BJ (cell line): ENCODE measurements around the gene ZNF91. TPM values are rescaled to one million over a fixed set of nuclear protein-coding genes. Genes with fewer than 3 reads are reported as not detected.

Experiments used
- CTCF ChIA-PET: fragments of 350-600 bp; formaldehyde crosslinking; extraction: SDS; loops from one replicate; lab custom pipeline; 2021; ENCODE audit warnings: antibody characterized with exemption, inconsistent platforms; lab: Yijun Ruan, JAX
- POLR2A ChIA-PET: fragments of 300-600 bp; sonication (Branson Sonifier 250); formaldehyde crosslinking; extraction: SDS; loops from one replicate; lab custom pipeline; 2021; ENCODE audit warnings: antibody characterized with exemption; lab: Charles Lee
- DNase-seq: peaks from one replicate; pipeline ENCODE4 v3.0.0-alpha.2; 2011; ENCODE audit warnings: low read depth
- H3K27me3 ChIP-seq: 2 replicates; pipeline ENCODE4 v1.6.0; 2011; ENCODE audit warnings: low read length; ENCODE audit not compliant: control insufficient read depth, insufficient read depth
- H3K36me3 ChIP-seq: 2 replicates; pipeline ENCODE4 v1.5.1; 2011; ENCODE audit warnings: low read length; ENCODE audit not compliant: control insufficient read depth, insufficient read depth
- H3K4me3 ChIP-seq: 2 replicates; pipeline ENCODE4 v1.5.1; 2011; ENCODE audit warnings: low read depth, mild to moderate bottlenecking, control low read depth, low read length
- polyA plus RNA-seq: library from polyadenylated mRNA; depleted of rRNA; stranded (reverse); fragments of >200 nt; gene quantifications from 2 replicates; pipeline ENCODE4 v1.2.3, GENCODE V29; 2011
- TF ChIP-seq, protein P1 (sequence below): IDR thresholded peaks from 2 replicates; pipeline ENCODE4 v1.5.1; 2011; ENCODE audit warnings: low read depth, mild to moderate bottlenecking, control low read depth, inconsistent platforms, low read length, moderate library complexity; ENCODE audit not compliant: insufficient read depth

The ZNF91 gene
- polyA plus RNA-seq, 1 experiment, result 8.3 TPM

DNA sequence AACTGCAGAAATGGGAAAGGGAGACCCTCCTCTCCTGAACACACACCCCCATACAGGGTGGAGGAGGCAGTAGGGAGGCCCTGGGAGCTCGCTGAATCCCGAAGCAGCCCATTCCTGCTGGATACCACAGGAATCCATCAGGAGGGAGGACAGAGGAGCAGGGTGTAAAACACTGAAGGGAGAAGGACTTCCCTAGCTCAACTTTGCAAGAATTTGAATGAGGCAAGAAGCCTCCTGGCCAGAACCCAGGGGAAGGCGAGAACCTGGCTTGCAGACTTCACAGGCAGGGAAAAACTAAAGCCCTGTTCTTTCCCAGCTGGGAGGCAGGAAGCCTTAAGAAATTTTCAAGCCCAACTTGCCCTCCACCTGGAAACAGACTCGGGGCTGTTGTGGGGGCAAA lies 43.5 kb downstream of the ZNF91 start:
- Histone ChIP-seq H3K36me3 (no peaks in the 10 kb centered on the region; the same call in 1 of the 2 replicates), H3K27me3 (no peaks in the 10 kb centered on the region), H3K4me3 (no peak overlapping the region)
- no peak for DNase-seq
- ChIA-PET CTCF (no interaction called here), POLR2A (no interaction called here)
- TF ChIP-seq, protein P1, sequence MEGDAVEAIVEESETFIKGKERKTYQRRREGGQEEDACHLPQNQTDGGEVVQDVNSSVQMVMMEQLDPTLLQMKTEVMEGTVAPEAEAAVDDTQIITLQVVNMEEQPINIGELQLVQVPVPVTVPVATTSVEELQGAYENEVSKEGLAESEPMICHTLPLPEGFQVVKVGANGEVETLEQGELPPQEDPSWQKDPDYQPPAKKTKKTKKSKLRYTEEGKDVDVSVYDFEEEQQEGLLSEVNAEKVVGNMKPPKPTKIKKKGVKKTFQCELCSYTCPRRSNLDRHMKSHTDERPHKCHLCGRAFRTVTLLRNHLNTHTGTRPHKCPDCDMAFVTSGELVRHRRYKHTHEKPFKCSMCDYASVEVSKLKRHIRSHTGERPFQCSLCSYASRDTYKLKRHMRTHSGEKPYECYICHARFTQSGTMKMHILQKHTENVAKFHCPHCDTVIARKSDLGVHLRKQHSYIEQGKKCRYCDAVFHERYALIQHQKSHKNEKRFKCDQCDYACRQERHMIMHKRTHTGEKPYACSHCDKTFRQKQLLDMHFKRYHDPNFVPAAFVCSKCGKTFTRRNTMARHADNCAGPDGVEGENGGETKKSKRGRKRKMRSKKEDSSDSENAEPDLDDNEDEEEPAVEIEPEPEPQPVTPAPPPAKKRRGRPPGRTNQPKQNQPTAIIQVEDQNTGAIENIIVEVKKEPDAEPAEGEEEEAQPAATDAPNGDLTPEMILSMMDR, result no peak

DNA sequence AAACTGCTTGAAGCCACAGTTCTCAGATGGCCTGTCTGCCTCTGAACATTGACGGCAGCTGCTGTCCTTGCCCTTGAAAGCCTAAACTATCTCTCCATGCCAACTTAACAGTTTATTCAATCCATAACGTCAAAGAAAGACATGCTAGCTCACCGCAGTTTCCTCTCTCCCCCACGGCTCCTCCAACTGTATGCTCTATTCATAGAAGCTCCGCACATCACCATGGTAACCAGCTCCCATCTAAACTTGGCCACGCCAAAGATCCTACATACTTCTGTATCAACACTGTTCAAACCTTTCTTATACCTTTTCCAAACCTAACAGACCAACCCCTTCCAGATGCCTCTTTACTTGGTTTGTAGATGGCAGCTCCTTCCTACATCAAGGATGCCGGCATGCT lies 48.6 kb downstream of the ZNF91 start:
- TF ChIP-seq, protein P1, result no peak
- ChIA-PET CTCF (no interaction called here), POLR2A (no interaction called here)
- Histone ChIP-seq H3K27me3 (no peaks in the 10 kb centered on the region), H3K36me3 (no peaks in the 10 kb centered on the region; the same call in 1 of the 2 replicates), H3K4me3 (no peak overlapping the region)
- no peak for DNase-seq

DNA sequence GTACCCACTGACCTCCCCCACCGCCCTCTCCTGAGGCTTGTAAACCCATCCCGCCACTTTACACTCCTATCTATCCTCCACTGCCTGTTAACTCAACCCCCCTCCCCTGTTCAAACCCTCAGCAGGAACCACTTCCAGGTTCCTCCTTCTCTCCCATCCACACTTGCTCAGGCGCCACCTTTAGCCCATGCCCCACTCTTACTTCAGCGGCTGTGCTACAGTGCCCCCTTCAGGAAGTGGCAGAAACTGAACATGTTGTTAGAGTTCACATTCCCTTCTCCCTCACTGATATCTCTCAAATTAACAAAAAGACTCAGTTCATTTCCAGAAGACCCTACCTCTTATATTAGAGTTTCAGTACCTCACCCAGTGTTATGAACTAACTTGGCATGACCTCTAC lies 49.4 kb downstream of the ZNF91 start:
- no peaks in the 10 kb centered on the region; the same call in 1 of the 2 replicates for H3K36me3 ChIP-seq
- DNase-seq, result no peak
- POLR2A ChIA-PET, result no interaction called here
- no peak overlapping the region for H3K4me3 ChIP-seq
- H3K27me3 ChIP-seq, result no peaks in the 10 kb centered on the region
- CTCF ChIA-PET, result no interaction called here
- TF ChIP-seq, protein P1, result no peak

DNA sequence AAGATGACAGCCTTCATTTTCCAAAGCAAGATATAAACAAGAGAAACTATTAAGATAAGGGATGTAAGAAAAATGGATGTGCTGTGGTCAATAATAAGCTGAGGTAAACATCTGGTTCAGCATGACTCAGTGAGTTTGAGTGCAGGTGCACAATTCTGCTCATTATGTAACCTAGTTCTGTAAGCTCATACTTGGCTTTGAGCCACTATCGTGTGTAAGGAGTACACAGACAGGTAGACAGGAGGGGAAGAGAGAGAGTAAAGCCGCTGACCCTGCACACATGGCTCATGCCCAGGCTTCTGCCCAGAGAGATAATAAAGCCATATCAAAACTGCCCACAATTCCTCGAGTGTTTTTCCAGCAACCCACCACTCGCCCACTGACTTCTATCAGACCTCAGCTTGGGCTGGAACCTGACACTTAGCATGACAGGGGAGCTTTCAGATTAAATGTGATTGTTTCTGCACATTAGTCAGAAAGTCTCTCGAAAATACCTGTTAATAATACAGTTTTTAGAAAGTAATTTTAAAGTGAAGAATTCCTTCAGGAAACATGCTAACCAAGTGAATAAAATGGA lies 51.7 kb downstream of the ZNF91 start:
- no peaks in the 10 kb centered on the region for H3K27me3 ChIP-seq
- TF ChIP-seq, protein P1, result no peak
- DNase-seq, result no peak

DNA sequence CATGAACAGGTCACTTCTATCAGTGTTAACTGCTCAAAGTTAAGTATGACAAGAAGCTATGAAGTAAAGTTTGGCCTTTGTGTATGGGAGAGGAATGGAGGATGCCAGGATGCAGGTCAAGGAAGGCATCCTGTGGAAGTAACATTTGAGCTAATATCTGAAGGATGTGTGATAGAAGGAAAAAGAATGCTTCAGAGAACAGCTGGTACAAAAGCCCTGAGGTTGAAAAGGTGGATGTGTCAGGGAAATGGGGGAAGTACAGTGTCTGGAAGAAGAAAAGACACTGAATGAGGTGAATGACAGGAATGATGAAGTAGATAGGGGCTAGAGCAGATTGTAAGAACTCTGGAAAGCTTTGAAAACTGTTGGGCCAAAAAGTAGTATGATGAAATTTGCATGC lies 67.1 kb downstream of the ZNF91 start:
- TF ChIP-seq, protein P1, result no peak
- DNase-seq, result no peak
- POLR2A ChIA-PET, result no interaction called here
- CTCF ChIA-PET, result no interaction called here
- Histone ChIP-seq H3K27me3 (no peaks in the 10 kb centered on the region), H3K36me3 (peaks cover 1% of the 10 kb centered on the region; the same call in 1 of the 2 replicates), H3K4me3 (no peak overlapping the region)

More for the DNA sequence above, 51.7 kb downstream of the ZNF91 start:
- CTCF ChIA-PET, result no interaction called here
- POLR2A ChIA-PET, result no interaction called here
- Histone ChIP-seq H3K4me3 (no peak overlapping the region), H3K36me3 (0 out of 2 replicates have a peak, but pooled peaks cover 1% of the 10 kb centered on the region)
